HG03060 (cell line): ENCODE measurements around the gene NBPF1.
"Not testable (repeated sequence)": the region's sequence is repeated elsewhere in the genome, so short reads cannot be mapped to it uniquely, and the experiment has no call there.

Experiments
- ATAC-seq: cut with Tn5 transposase; IDR thresholded peaks from one replicate; pipeline ENCODE4 v1.9.1; 2021; ENCODE audit warnings: low read depth, moderate number of reproducible peaks; ENCODE audit not compliant: unreplicated experiment

The NBPF1 gene

DNA sequence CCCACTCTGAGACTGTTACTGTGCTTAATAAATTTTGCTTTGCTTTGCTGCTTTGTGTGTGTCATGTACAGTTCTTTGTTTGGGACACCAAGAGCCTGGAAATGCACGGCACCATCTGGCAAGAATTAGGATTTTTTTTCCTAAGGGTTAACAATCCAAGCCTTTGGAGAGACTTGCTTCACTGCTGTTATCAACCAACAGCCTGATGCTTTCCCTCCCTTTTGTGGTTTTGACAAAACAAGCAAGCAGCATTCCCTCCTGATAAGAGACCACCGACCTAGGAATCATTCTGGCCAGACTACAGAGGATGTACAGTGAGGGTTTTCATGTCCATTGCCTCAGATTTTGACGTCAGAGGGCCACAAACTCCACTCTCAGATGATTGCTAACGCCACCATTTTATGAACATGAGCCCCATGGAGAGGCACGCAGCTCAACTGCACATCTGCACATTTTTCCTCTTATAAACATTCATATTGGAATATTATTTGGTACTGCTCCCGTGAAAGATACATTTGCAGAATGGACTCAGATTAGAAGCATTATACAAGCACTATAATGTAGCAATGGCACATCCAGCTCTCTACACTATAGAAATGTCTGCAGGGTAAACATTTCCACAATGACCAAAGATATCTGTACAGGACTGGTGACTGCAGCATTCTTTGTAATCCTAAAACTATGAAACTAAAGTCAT lies 94.0 kb downstream of the NBPF1 start:
- ATAC-seq, result not testable (repeated sequence)

- not testable (repeated sequence) for ATAC-seq
Measured at GRCh38 chr1:16518913-16519254, 94.5 kb downstream of the NBPF1 start.

DNA sequence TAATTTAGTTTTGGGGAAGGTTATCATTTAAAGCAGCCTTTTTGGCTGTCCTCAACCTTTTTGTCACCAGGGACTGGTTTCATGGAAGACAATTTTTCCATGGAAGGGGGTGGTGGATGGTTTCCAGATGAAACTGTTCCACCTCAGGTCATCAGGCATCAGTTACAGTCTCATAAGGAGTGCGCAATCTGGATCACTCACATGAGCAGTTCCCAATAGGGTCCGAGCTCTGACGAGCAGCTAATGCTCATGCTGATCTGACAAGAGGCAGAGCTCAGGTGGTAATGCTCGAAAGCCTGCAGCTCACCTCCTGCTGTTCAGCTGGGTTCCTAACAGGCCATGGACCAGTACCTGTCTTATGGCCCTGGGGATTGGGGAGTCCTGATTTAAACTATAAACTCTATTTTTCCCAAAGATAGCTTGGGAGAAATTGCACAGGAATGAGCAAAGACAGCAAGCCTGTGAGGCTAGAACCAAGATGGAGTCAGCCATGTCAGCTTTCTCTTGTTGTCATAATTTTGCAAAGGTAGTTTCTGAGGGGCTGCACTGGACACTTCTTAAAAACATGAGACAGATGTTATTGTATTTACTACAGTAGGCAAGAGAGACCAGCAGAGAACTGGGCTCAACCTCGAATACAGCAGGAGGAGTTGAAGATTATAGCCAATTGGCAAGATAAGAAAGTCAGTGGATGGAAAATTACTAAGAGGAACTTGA lies 96.5 kb downstream of the NBPF1 start:
- ATAC-seq, result not testable (repeated sequence)

DNA sequence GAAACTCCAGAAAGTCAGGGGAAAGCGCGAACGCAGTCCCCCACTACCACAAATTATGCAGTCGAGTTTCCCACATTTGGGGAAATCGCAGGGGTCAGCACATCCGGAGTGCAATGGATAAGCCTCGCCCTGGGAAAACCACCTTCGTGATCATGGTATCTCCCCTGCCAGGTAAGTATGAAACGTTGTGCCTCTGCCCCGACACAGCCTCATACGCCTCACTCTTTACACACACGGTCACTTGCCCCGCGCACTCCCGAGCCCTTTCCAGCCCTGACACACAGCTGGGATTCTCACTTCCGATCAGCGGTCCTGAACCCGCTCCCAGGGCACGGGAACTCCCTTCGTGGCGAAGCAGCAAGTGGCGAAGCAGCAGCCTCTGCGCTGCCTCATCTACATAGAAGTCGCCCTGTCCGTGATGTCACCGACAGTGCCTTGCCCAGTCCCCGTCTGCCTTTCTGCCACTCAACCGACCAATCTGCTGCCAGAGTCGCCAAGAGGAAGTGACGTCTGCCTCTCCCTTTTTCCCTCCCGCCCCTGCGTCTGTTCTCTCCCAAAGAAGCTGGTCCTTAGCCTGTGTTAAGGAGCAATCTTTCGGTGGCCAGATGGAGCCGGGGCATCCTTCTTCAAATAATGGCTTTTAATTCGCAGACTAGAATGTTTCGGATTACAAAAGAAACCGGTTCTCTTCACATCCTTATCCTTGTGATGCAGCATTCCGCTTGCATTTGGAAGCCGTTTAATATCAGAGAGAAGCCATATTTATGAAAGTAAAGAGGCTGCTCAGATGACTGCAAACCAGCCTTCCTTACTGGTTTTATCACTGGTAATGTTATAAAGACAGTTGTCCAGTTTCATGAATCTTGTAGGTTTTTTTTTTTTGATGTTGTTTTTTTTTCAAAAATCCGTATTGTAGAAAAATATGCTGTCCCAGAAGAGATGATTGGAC lies 99.0 kb downstream of the NBPF1 start, which contains the start of gene RNU1-1:
TSS of gene RNU1-1 (minus strand) at position 179 of the 949 bp plus-strand sequence.
- ATAC-seq, result not testable (repeated sequence)

- peak; percentile 90 for ATAC-seq
Measured at GRCh38 chr1:16513412-16514106, 99.8 kb downstream of the NBPF1 start.

DNA sequence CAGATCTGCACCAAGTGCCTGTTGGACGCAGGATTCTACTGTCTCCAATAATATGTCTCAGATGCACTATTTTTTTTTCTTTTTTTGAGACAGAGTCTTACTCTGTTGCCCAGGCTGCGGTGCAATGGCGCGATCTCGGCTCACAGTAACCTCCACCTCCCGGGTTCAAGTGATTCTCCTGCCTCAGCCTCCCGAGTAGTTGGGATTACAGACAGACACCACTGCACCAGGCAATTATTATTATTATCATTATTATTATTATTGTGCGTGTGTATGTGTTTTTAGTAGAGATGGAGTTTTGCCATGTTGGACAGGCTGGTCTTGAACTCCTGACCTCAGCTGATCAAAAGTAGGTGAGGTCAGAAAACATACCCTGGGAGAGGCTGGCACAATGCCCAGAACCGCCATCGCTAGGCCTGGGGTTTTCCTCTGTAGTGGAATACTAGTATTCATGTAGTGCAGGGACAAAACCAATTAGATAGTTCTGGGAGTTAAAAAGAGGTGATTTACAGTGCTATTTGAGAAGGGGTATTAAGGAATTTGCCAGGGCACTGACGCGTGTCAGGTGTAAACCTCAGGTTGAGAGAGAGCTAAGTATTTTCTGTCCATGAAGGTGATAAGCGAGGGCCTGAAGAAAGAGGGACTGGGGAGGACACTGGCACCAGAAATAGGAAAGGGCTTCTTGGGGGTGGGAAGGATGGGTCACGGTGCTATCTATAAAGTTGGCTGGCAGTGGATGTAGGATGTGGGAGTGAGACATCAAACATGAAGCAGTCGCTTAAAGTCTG lies 100.5 kb downstream of the NBPF1 start:
- ATAC-seq, result not testable (repeated sequence)
